RWPE2 (cell line): ENCODE results near the gene GNAT2.

Source experiments
- ATAC-seq: fragments of 200-7000 bp; cut with Tn5 transposase; 3 replicates; pipeline ENCODE4 v1.9.1; 2021; ENCODE audit warnings: low read depth
- DNase-seq: peaks from one replicate; pipeline ENCODE4 v3.0.0-alpha.2; 2020; ENCODE audit warnings: low spot score
- H3K27ac ChIP-seq: fragments of 450-650 bp; 2 replicates; pipeline ENCODE4 v1.5.1; 2017; ENCODE audit warnings: mild to moderate bottlenecking; ENCODE audit not compliant: poor library complexity, severe bottlenecking
- H3K27me3 ChIP-seq: fragments of 250-450 bp; sonication (Bioruptor Pico); 2 replicates; pipeline ENCODE4 v1.5.1; 2021; ENCODE audit warnings: mild to moderate bottlenecking, moderate library complexity; ENCODE audit not compliant: insufficient read depth, poor library complexity, severe bottlenecking
- H3K36me3 ChIP-seq: fragments of 250-450 bp; sonication (Bioruptor Pico); 2 replicates; pipeline ENCODE4 v1.5.1; 2020; ENCODE audit warnings: low read depth, mild to moderate bottlenecking, moderate library complexity
- H3K4me1 ChIP-seq: fragments of 250-450 bp; sonication (Bioruptor Pico); 2 replicates; pipeline ENCODE4 v1.5.1; 2021; ENCODE audit warnings: mild to moderate bottlenecking, moderate library complexity; ENCODE audit not compliant: insufficient read depth, poor library complexity, severe bottlenecking
- H3K4me3 ChIP-seq: fragments of 250-450 bp; sonication (Bioruptor Pico); 2 replicates; pipeline ENCODE4 v1.5.1; 2021; ENCODE audit warnings: mild to moderate bottlenecking, moderate library complexity; ENCODE audit not compliant: severe bottlenecking
- H3K9me3 ChIP-seq: fragments of 250-450 bp; sonication (Bioruptor Pico); 2 replicates; pipeline ENCODE4 v1.5.1; 2021; ENCODE audit warnings: mild to moderate bottlenecking, moderate library complexity; ENCODE audit not compliant: severe bottlenecking
- CTCF ChIP-seq: fragments of 450-650 bp; IDR thresholded peaks from one replicate; pipeline ENCODE4 v1.5.1; 2017; ENCODE audit warnings: mild to moderate bottlenecking, moderate library complexity; ENCODE audit not compliant: poor library complexity, severe bottlenecking

The GNAT2 gene

DNA sequence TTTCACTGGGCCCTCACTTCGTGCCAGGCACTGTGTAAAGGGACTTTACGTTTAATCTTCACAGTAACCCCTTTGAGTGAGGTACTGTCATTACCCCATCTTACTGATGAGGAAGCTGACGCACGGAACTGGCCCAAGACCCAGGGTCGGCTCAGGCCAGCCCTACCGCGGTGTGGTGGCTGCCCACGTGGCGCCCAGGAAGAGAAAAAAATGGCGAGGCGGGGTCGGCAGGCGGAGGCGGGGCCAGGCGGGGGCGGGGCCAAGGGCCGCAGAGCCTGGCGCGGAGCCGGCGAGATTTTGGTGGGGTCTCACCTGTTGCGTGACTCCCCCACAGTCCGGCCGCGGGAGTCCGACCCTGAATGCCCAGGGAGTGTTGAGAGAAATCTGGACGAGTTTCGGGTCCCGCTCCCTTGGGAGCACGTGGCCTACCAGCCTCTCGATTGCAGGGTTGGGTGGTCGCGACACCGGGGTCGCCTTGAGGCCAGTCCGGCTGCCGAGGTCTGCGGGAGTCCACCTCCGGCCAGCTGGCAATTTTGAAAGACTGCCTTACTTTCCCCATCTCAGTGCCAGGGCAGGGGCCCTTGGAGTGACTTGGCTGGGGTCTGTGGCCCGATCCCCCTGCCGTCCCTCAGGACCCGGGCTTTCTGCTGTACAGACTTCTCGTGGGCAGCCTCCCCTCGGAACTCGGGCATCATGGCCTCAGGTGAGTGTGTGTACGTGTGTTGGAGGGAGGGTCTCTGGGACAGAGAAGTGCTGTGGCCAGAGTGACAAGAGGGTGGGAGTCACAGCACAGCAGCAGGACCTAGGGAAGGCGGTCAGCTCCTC, at the start of gene GNAT2, which contains the start of gene AMPD2:
Gene GNAT2 (minus strand): TSS at position 41 of the 825 bp plus-strand sequence. CDS start 6,746 bp downstream, outside the sequence.
Gene AMPD2 (plus strand): TSS at position 262 of the 825 bp plus-strand sequence. CDS start 1,339 bp downstream, outside the sequence.
- peak; percentile 47 for ATAC-seq
- Histone ChIP-seq H3K27ac (peak within 1 kb of the TSS; percentile 82), H3K27me3 (no peaks in the 10 kb centered on the region), H3K9me3 (no peaks in the 10 kb centered on the region), H3K4me3 (peak within 1 kb of the TSS; percentile 56), H3K36me3 (no peaks in the 10 kb centered on the region), H3K4me1 (peaks cover 5% of the 10 kb centered on the region)
- TF ChIP-seq CTCF = no peak
- no peak for DNase-seq

GRCh38 chr1:109668123-109668775, 48.8 kb upstream of the GNAT2 start:
- ATAC-seq = no peak
- DNase-seq = no peak

DNA sequence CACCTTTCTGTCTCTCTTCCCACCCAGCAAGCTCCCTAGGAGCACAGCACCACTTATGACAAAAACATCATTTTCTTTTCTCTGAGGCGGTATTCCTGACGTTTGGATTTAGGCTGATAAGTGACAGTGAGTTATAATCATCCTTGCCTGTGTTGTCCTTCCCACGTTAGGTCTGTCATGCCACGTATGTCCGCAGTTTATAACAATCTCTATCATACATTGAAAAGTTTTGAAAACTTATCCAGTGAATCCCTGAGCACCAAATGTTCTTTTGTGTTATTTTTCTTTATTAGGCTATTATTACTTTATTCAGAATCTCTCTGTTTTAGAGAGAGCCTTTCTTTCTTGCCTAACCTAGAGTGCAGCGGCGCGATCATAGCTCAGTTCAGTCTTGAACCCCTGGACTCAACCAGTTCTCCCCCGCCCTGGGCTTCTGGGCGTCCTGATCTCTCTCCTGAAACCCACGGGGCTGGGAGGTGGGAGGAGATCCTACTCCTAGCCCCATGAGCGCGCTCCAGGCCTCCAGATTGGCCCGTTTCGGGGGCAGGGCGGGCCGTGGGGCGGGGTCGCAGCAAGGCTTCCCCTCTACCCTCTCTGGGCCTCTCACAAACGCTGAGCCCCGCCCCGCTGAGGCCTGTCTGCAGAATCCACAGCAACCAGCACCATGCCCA, 48.2 kb upstream of the GNAT2 start, which contains the start of gene GSTM2:
Gene GSTM2 (plus strand): TSS at position 606 of the 671 bp plus-strand sequence. CDS start 59 bp downstream, at position 665.
- no peak for DNase-seq
- H3K4me1 ChIP-seq = peaks cover 3% of the 10 kb centered on the region
- no peaks in the 10 kb centered on the region for H3K27me3 ChIP-seq
- H3K9me3 ChIP-seq = no peaks in the 10 kb centered on the region
- no peak within 1 kb of the TSS for H3K27ac ChIP-seq
- H3K36me3 ChIP-seq = no peaks in the 10 kb centered on the region
- ATAC-seq = peak; percentile 71
- no peak within 1 kb of the TSS for H3K4me3 ChIP-seq
- no peak for TF ChIP-seq CTCF

More at GRCh38 chr1:109668123-109668775, 48.8 kb upstream of the GNAT2 start:
- peaks cover 3% of the 10 kb centered on the region for H3K4me1 ChIP-seq
- H3K9me3 ChIP-seq = no peaks in the 10 kb centered on the region
- no peaks in the 10 kb centered on the region for H3K27me3 ChIP-seq
- no peak overlapping the region for H3K27ac ChIP-seq
- H3K36me3 ChIP-seq = no peaks in the 10 kb centered on the region
- H3K4me3 ChIP-seq = no peak overlapping the region
- TF ChIP-seq CTCF = no peak

- Histone ChIP-seq H3K4me3 (no peak overlapping the region), H3K27ac (no peak overlapping the region), H3K9me3 (no peaks in the 10 kb centered on the region), H3K27me3 (no peaks in the 10 kb centered on the region), H3K36me3 (no peaks in the 10 kb centered on the region), H3K4me1 (peaks cover 3% of the 10 kb centered on the region)
- DNase-seq = no peak
- TF ChIP-seq CTCF = no peak
- no peak for ATAC-seq
Observed at GRCh38 chr1:109664671-109665070, 45.3 kb upstream of the GNAT2 start.
